ENCODE data around the gene IMPG1.

The IMPG1 gene

DNA sequence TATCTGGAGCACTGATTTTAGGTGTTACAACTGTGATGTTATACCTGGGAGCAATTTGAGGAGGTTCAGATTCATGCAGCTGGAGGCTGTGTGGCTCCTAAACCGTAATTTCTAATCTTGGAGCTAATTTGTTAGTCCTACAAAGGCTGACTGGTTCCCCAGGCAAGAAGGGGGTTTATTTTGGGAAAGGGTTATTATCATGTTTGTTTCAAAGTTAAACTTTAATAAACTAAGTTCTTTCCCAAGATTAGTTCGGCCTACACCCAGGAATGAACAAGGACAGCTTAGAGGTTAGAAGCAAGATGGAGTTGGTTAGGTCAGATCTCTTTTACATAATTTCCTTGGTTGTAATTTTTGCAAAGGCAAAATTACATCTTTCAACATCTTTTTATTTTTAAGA is 187.6 kb downstream of the IMPG1 start:
- DNase-seq: no peak

DNA sequence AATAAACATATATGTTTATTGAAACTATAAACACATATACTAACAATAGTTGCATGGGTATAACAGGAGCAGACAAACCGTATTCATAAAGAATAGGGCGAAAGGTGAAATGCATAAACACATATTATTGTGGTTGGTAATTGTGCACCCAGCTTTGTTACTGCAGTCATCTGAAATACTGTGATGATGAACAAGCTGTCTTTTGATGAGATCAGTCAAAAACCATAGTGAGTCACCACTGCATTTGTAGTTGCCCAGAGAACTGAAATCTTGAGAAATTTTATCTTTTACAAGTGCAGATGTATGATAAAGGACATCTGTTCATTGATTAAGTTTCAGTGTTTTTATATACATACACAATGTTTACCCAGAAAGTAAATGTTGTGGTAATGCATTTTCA is 189.7 kb downstream of the IMPG1 start:
- no peak for DNase-seq

DNA sequence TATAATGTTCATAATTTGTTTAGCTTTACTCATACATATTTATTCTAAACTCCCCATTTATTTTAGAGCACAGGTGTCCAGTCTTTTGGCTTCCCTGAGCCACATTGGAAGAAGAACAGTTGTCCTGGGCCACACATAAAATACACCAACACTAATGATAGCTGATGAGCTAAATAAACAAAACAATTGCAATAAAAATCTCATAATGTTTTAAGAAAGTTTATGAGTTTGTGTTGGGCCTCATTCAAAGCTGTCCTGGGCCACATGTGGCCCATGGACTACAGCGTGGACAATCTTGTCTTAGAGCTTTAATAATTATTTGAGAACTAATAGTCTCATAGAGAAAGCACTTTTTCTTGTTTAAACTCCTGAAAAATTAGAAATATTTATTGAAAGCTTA is 192.2 kb downstream of the IMPG1 start:
- no peak for DNase-seq

DNA sequence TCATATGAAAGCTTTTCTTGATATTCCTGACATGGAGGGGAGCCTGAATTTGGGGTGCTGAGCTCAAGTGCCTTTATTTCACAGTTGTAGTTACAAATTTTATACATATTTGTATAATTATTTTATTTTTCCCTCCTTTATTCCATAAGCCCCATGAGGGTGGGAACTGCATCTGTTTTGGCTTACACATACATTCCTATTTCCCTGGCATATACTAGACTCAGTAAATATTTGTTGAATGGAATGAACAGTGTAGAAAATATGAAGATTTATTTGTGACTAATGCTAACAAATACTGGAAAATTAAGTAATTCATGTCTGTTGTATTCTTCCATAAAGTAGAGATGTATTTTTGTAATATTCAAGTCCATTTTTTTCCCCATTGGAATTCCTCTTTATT is 196.3 kb downstream of the IMPG1 start:
- DNase-seq: no peak

DNA sequence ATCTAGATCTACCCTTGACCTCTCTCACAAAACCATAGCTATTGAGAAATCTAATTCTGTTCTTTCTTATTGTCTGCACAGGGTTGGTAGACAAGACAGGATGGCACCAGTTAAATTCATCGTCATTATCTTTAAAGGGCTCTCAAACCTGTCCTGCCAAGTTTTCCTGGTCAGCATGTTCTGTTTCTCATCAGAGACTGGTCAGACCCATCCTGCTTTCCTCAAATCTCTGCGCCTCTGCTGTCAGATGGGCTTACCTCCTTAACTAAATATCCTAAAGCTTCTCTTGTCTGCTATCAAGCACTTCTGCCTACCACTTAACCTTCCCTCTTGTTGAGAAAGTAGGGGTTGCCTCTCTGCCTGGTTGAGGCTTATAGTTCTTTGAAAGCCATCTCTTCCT is 198.2 kb downstream of the IMPG1 start:
- DNase-seq: no peak
